Head of caudate nucleus (tissue), 42 donors: ENCODE measurements around the gene MAG.
"Not testable (repeated sequence)": the region's sequence is repeated elsewhere in the genome, so short reads cannot be mapped to it uniquely, and the experiment has no call there.

ENCODE experiments used
- DNase-seq, 42 donors: peaks; one replicate each; pipeline versions ENCODE4 v3.0.0 to v3.0.0-alpha.2; 2020 to 2021; ENCODE audit warnings: mixed read lengths in 7 of 42
- intact Hi-C: fragments of 100-400 bp; cut with DNase I; formaldehyde crosslinking; loops from one replicate; pipeline ENCODE4 v1.15.0; 2022

The MAG gene

GRCh38 chr19:35273686-35274259, 18.2 kb upstream of the MAG start:
- intact Hi-C loops: no loop called here
- no peak for DNase-seq

DNA sequence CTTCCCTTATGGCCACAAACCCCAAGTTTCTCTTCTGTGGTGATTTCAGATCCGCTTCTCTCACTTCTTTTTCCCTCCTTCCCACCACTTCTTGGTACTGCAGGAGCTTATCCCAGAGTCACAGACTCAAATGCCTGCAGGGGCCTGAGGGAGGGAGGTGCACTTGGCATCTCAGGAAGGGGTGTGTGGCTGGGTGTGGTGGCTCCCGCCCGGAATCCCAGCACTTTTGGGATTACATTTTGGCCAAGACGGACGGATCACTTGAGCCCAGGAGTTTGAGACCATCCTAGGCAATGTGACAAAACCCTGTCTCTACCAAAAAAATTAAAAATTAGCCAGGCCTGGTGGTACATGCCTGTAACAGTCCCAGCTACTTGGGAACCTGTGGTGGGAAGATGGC, 17.6 kb upstream of the MAG start:
- DNase-seq: no peak
- intact Hi-C loops: no loop called here

GRCh38 chr19:35276706-35277281, 15.2 kb upstream of the MAG start:
- intact Hi-C loops: no loop called here
- DNase-seq: no peak

DNA sequence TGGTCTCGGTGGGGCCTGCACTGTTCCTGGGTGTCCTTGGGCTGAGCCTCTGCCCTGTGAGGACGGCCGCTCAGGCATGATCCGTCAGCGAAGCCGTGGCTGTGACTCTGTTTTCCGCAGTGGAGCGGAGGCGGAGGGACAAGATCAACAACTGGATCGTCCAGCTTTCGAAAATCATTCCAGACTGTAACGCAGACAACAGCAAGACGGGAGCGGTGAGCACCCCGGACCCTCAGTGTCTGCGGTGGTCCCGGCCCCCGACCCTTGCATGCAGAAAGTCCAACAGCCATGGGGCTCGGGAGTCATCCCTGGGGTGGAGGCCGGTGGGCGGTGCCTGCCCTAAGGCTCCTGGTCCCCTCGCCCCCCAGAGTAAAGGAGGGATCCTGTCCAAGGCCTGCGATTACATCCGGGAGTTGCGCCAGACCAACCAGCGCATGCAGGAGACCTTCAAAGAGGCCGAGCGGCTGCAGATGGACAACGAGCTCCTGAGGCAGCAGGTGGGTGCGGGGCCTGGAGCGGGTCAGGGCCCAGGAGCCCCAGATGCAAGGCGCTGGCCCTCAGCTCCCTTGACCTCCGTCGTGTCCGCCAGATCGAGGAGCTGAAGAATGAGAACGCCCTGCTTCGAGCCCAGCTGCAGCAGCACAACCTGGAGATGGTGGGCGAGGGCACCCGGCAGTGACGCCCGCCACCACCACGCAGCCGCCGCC, 13.2 kb upstream of the MAG start:
- intact Hi-C loops: no loop called here

GRCh38 chr19:35279374-35279773, 12.6 kb upstream of the MAG start:
- no peak for DNase-seq

More for the DNA sequence above, 13.2 kb upstream of the MAG start:
- no peak for DNase-seq

GRCh38 chr19:35279985-35280821, 11.8 kb upstream of the MAG start:
- peak in 1 of 42 donors; percentile 42 for DNase-seq
- intact Hi-C loops: loop anchor here (10.0 kb wide), 1 partner anchor 215 kb away; the partner anchor contains the start of gene KRTDAP

More at GRCh38 chr19:35279374-35279773, 12.6 kb upstream of the MAG start:
- intact Hi-C loops: no loop called here

- DNase-seq: peak in 3 of 42 donors; percentile 49 to 74 (median 52)
- intact Hi-C loops: loop anchor here (10.0 kb wide), 1 partner anchor 213 kb away; the partner anchor contains the start of gene KRTDAP
These were observed 10.7 kb upstream of the MAG start for GRCh38 chr19:35281303-35281702.

DNA sequence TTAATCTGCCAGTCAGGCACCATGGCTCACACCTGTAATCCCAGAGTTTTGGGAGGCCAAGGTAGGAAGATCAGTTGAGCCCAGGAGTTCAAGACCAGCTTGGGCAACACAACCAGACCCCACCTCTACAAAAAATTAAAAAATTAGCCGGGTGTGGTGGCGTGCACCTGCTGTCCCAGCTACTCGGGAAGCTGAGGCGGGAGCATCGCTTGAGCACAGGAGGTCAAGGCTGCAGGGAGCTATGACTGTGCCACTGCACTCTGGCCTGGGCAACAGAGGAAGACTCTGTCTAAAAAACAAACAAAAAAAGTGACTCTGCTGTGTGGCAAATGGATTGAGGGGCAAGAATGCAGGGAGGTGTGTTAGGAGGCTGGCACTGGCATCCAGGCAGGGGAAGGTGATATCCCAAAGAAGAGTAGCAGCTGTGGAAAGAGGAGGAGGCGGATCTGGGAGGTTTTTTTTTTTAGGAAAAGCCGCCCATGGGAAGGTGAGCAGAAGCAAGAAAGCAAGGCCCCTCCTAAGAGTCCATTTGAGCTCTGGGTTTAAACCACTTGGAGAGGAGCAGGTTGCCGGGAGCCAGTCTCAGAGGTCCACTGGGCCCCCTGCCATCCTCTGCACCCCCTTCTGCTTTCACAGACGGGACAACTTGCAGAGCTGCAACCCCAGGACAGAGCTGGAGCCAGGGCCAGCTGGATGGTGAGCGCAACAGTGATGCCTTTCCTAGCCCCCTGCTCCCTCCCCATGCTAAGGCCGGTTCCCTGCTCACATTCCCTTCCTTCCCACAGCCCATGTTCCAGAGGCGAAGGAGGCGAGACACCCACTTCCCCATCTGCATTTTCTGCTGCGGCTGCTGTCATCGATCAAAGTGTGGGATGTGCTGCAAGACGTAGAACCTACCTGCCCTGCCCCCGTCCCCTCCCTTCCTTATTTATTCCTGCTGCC, 7.5 kb upstream of the MAG start:
- intact Hi-C loops: loop anchor here (10.0 kb wide), 1 partner anchor 210 kb away; the partner anchor contains the start of gene KRTDAP
- peak in 39 of 42 donors; percentile 53 to 93 (median 74) for DNase-seq

- no peak for DNase-seq
- intact Hi-C loops: loop anchor here (10.0 kb wide), 1 partner anchor 210 kb away; the partner anchor contains the start of gene KRTDAP
These were observed 6.9 kb upstream of the MAG start for GRCh38 chr19:35285095-35285449.

- intact Hi-C loops: loop anchor here (10.0 kb wide), 1 partner anchor 209 kb away; the partner anchor contains the start of gene KRTDAP
- not testable (repeated sequence) for DNase-seq
These were observed 6.5 kb upstream of the MAG start for GRCh38 chr19:35285465-35285864.

GRCh38 chr19:35286101-35286500, 5.9 kb upstream of the MAG start:
- intact Hi-C loops: loop anchor here (10.0 kb wide), 1 partner anchor 209 kb away; the partner anchor contains the start of gene KRTDAP
- not testable (repeated sequence) for DNase-seq

- intact Hi-C loops: loop anchor here (10.0 kb wide), 1 partner anchor 207 kb away; the partner anchor contains the start of gene KRTDAP
- DNase-seq: no peak
These were observed 4.2 kb upstream of the MAG start for GRCh38 chr19:35287713-35288112.

- no peak for DNase-seq
- intact Hi-C loops: loop anchor here (10.0 kb wide), 1 partner anchor 206 kb away; the partner anchor contains the start of gene KRTDAP
These were observed 3.6 kb upstream of the MAG start for GRCh38 chr19:35288331-35288730.

- intact Hi-C loops: loop anchor here (10.0 kb wide), 1 partner anchor 206 kb away; the partner anchor contains the start of gene KRTDAP
- no peak for DNase-seq
These were observed 3.1 kb upstream of the MAG start for GRCh38 chr19:35288906-35289305.

GRCh38 chr19:35290381-35291127, 1.4 kb upstream of the MAG start:
- peak; percentile 68 to 92 (median 83) for DNase-seq
- intact Hi-C loops: no loop called here

- DNase-seq: peak in 9 of 42 donors; percentile 25 to 72 (median 50)
- intact Hi-C loops: no loop called here
These were observed 702 bp upstream of the MAG start for GRCh38 chr19:35291259-35291658.
